NCI-H345 treated with DMSO at 0.1 percent for 48 hours (cell line): ENCODE measurements around the gene UGT2B7.

Experiments used
- DNase-seq: peaks from one replicate; lab custom pipeline; 2025; ENCODE audit not compliant: unreplicated experiment; lab: John Stamatoyannopoulos, UW

Gene UGT2B7

DNA sequence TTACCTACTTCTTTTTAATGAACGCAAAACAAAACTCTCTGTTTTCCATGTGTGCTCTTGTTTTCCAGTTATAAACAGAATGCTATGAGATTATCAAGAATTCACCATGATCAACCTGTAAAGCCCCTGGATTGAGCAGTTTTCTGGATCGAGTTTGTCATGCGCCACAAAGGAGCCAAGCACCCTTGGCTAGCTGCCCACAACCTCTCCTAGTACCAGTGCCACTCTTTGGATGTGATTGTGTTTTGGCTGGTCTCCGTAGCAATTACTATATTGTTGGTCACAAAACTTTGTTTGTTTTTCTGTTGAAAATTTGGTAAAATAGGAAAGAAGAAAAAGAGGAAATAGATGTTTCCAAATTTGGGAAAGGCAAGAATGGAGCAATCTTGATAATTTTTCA, 51.1 kb downstream of the UGT2B7 start:
- no peak for DNase-seq

DNA sequence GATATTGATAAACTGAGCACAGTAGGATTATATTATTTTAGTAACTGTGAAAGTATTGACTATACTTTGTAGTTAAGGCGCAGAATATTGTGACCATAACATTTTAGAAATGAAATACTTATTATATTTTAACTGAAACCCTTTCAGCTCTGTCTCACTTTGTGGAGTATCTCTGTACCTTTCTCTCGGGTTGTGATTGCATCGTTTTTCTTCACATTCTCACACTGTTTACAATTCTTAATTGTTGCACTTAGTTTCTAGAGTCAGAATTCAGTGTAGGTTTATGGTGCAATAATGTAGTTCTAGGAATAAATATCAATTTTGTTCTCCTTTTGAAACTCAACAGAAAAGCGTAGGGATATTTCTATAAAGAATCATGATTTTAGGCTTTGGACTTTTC, 57.7 kb downstream of the UGT2B7 start:
- no peak for DNase-seq

DNA sequence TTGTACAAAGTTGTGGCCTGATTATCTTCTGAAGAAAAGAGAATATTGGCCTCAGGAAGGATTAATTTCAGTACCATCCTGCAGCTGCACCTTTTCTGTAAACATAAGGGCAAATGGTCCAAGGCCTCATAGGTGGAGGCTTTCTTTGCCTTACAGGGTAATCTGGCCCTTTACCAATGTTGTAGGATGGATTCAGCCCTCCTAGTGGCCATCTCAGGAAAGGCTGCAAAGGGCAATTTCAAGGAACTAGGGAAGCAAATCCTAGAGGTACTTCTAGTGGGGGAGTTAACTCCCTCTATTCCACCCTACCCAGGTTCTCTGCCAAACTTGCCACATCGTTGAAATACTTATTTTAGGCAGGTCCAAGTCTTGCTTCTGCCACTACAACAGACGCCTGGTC, 60.6 kb downstream of the UGT2B7 start:
- DNase-seq = no peak
